H9 (cell line): ENCODE measurements around the gene CBX1. TPM values are rescaled to one million over a fixed set of nuclear protein-coding genes. Genes with fewer than 3 reads are reported as not detected.

Source experiments
- DNase-seq: peaks from one replicate; pipeline ENCODE4 v3.0.0-alpha.2; 2017
- H2AFZ ChIP-seq: one replicate; pipeline ENCODE4 v1.6.1; 2013; ENCODE audit warnings: mild to moderate bottlenecking, low read length, control low read depth, moderate library complexity
- H2AK5ac ChIP-seq: 2 replicates; pipeline ENCODE4 v1.6.1; 2013; ENCODE audit warnings: low read length, control low read depth, mixed read lengths; ENCODE audit not compliant: insufficient read length
- H2BK120ac ChIP-seq: one replicate; pipeline ENCODE4 v1.6.1; 2013; ENCODE audit warnings: low read depth, mild to moderate bottlenecking, low read length, control low read depth, inconsistent platforms; ENCODE audit not compliant: poor library complexity, severe bottlenecking
- H2BK12ac ChIP-seq: 2 replicates; pipeline ENCODE4 v1.6.1; 2013; ENCODE audit warnings: low read length, control low read depth, mixed read lengths, low read depth; ENCODE audit not compliant: insufficient read length
- H2BK15ac ChIP-seq: 2 replicates; pipeline ENCODE4 v1.6.1; 2013; ENCODE audit warnings: low read depth, low read length, control low read depth
- H2BK20ac ChIP-seq: one replicate; pipeline ENCODE4 v1.6.1; 2013; ENCODE audit warnings: low read depth, mild to moderate bottlenecking, low read length, control low read depth, inconsistent platforms; ENCODE audit not compliant: poor library complexity, severe bottlenecking
- H2BK5ac ChIP-seq: 2 replicates; pipeline ENCODE4 v1.6.1; 2013; ENCODE audit warnings: low read length, control low read depth, mixed read lengths; ENCODE audit not compliant: insufficient read length
- H3K14ac ChIP-seq: 2 replicates; pipeline ENCODE4 v1.6.1; 2013; ENCODE audit warnings: low read length, control low read depth; ENCODE audit not compliant: insufficient read depth
- H3K18ac ChIP-seq: 2 replicates; pipeline ENCODE4 v1.6.1; 2013; ENCODE audit warnings: low read depth, mild to moderate bottlenecking, mixed read lengths, low read length, control low read depth; ENCODE audit not compliant: insufficient read length
- H3K23ac ChIP-seq: 2 replicates; pipeline ENCODE4 v1.6.1; 2013; ENCODE audit warnings: low read length, control low read depth, mixed read lengths, low read depth; ENCODE audit not compliant: insufficient read length
- H3K23me2 ChIP-seq: 2 replicates; pipeline ENCODE4 v1.6.1; 2013; ENCODE audit warnings: low read depth, mild to moderate bottlenecking, mixed read lengths, low read length, control low read depth; ENCODE audit not compliant: insufficient read length, poor library complexity, severe bottlenecking
- H3K27ac ChIP-seq: 2 replicates; pipeline ENCODE4 v1.5.1; 2013; ENCODE audit warnings: low read length, control low read depth, mixed read lengths, low read depth; ENCODE audit not compliant: insufficient read length
- H3K27me3 ChIP-seq: 2 replicates; pipeline ENCODE4 v1.6.1; 2013; ENCODE audit warnings: low read length, control low read depth, inconsistent platforms; ENCODE audit not compliant: insufficient read depth
- H3K4ac ChIP-seq: 2 replicates; pipeline ENCODE4 v1.6.1; 2013; ENCODE audit warnings: low read depth, mild to moderate bottlenecking, control low read depth, inconsistent platforms, low read length, moderate library complexity
- H3K4me1 ChIP-seq: 2 replicates; pipeline ENCODE4 v1.6.1; 2013; ENCODE audit warnings: low read length, control low read depth, inconsistent platforms; ENCODE audit not compliant: insufficient read depth
- H3K4me2 ChIP-seq: 2 replicates; pipeline ENCODE4 v1.6.1; 2013; ENCODE audit warnings: low read length, control low read depth, mixed read lengths; ENCODE audit not compliant: insufficient read length, insufficient read depth
- H3K56ac ChIP-seq: 2 replicates; pipeline ENCODE4 v1.6.1; 2013; ENCODE audit warnings: low read depth, mild to moderate bottlenecking, mixed read lengths, low read length, control low read depth; ENCODE audit not compliant: insufficient read length
- H3K79me1 ChIP-seq: 2 replicates; pipeline ENCODE4 v1.6.1; 2013; ENCODE audit warnings: low read depth, mild to moderate bottlenecking, moderate library complexity, low read length, control low read depth, inconsistent platforms; ENCODE audit not compliant: insufficient read depth, poor library complexity, severe bottlenecking
- H3K79me2 ChIP-seq: 2 replicates; pipeline ENCODE4 v1.6.1; 2013; ENCODE audit warnings: low read length, control low read depth, inconsistent platforms; ENCODE audit not compliant: insufficient read depth
- H3K9ac ChIP-seq: 2 replicates; pipeline ENCODE4 v1.6.1; 2013; ENCODE audit warnings: low read length, control low read depth, mixed read lengths; ENCODE audit not compliant: insufficient read length; ENCODE audit errors: extremely low read depth
- H3K9me3 ChIP-seq: one replicate; pipeline ENCODE4 v1.6.1; 2013; ENCODE audit warnings: low read depth, low read length, inconsistent platforms; ENCODE audit not compliant: control insufficient read depth
- H3T11ph ChIP-seq: one replicate; pipeline ENCODE4 v1.6.1; 2013; ENCODE audit warnings: mild to moderate bottlenecking, low read length, control low read depth, inconsistent platforms
- H4K20me1 ChIP-seq: one replicate; pipeline ENCODE4 v1.6.1; 2013; ENCODE audit not compliant: control insufficient read depth, insufficient read length, insufficient read depth
- H4K5ac ChIP-seq: 2 replicates; pipeline ENCODE4 v1.6.1; 2013; ENCODE audit warnings: low read depth, mild to moderate bottlenecking, mixed read lengths, low read length, control low read depth; ENCODE audit not compliant: insufficient read length
- H4K8ac ChIP-seq: replicated peaks from 2 replicates; pipeline ENCODE4 v1.6.1; 2013; ENCODE audit warnings: low read length, control low read depth, mixed read lengths, low read depth; ENCODE audit not compliant: insufficient read length
- H4K91ac ChIP-seq: 2 replicates; pipeline ENCODE4 v1.6.1; 2013; ENCODE audit warnings: low read depth, mild to moderate bottlenecking, moderate library complexity, mixed read lengths, low read length, control low read depth; ENCODE audit not compliant: insufficient read length
- H3K27ac Mint-ChIP-seq, 3 experiments: 2 replicates in 2 of 3; 3 replicates in 1 of 3; pipeline ENCODE4 v1.8.0; 2020 to 2021; ENCODE audit warnings: mixed read lengths in 3 of 3, mild to moderate bottlenecking in 1 of 3, moderate library complexity in 1 of 3
- H3K27me3 Mint-ChIP-seq: 2 replicates; pipeline ENCODE4 v1.8.0; 2021; ENCODE audit warnings: low read depth, mild to moderate bottlenecking, moderate library complexity, mixed read lengths
- H3K36me3 Mint-ChIP-seq, 3 experiments: 2 replicates in 2 of 3; 3 replicates in 1 of 3; pipeline ENCODE4 v1.8.0; 2020 to 2021; ENCODE audit warnings: low read depth in 3 of 3, mixed read lengths in 3 of 3; ENCODE audit not compliant: insufficient read depth in 1 of 3
- H3K4me1 Mint-ChIP-seq, 2 experiments: 2 replicates each; pipeline ENCODE4 v1.8.0; 2020; ENCODE audit warnings: mixed read lengths in 2 of 2
- H3K4me3 Mint-ChIP-seq, 2 experiments: 2 replicates in 1 of 2; 3 replicates in 1 of 2; pipeline ENCODE4 v1.8.0; 2020 to 2021; ENCODE audit warnings: mild to moderate bottlenecking in 2 of 2, mixed read lengths in 2 of 2, moderate library complexity in 1 of 2
- H3K9me3 Mint-ChIP-seq, 2 experiments: 2 replicates in 1 of 2; 3 replicates in 1 of 2; pipeline ENCODE4 v1.8.0; 2020; ENCODE audit warnings: mild to moderate bottlenecking in 2 of 2, mixed read lengths in 2 of 2, moderate library complexity in 1 of 2
- CTCF ChIP-seq: fragments of 200-600 bp; sonication (generic); conservative IDR thresholded peaks from 3 replicates; pipeline ENCODE4 v1.8.0; 2021; ENCODE audit warnings: antibody characterized with exemption, mild to moderate bottlenecking
- WGBS: extraction: QIAGEN DNeasy Blood & Tissue Kit; methylation state at CpG from one replicate; pipeline ENCODE4 v1.1.7; 2013; ENCODE audit warnings: missing lambda C conversion rate, low lambda C conversion rate, mixed read lengths; ENCODE audit not compliant: insufficient read length; ENCODE audit errors: extremely low coverage; 5-methylcytosine and 5-hydroxymethylcytosine counted together
- total RNA-seq: library from RNA; stranded (reverse); gene quantifications from 2 replicates; pipeline ENCODE4 v1.2.1, GENCODE V29; 2021

The CBX1 gene
- total RNA-seq, 1 experiment from 2014 or later: 155 TPM

DNA sequence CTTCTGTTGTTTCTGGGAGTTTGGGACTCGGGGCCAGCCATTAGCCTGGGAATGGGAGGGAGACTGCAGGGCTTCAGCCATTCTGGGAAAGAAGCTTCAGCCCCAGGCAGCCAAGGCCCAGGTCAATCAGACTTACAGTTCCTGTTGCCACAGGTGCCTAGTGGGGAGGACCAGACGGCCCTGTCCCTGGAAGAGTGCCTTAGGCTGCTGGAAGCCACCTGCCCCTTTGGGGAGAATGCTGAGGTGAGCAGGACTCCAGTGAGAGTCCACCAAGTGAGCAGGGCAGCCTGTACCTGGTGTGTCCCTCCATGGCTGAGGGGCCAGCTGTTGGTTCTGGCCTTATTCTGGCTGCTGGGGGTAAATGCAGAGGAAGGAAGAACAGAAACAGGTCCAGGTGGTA lies 44.4 kb downstream of the CBX1 start:
- no peaks in the 10 kb centered on the region; a peak in 2 of 5 replicates for H3K9me3 Mint-ChIP-seq
- no peaks in the 10 kb centered on the region for H3K27me3 ChIP-seq
- H2AFZ ChIP-seq: no peak overlapping the region
- H3K27ac ChIP-seq: no peak overlapping the region
- peak overlapping the region; percentile 24 for H2BK5ac ChIP-seq
- no peak overlapping the region for H3T11ph ChIP-seq
- H3K23ac ChIP-seq: no peak overlapping the region
- no peaks in the 10 kb centered on the region for H3K9me3 ChIP-seq
- no peak overlapping the region for H2BK20ac ChIP-seq
- peaks cover 4% of the 10 kb centered on the region for H3K79me1 ChIP-seq
- H3K18ac ChIP-seq: no peak overlapping the region
- H3K4me1 ChIP-seq: peaks cover 18% of the 10 kb centered on the region; the same call in 1 of the 2 replicates
- H3K23me2 ChIP-seq: peaks cover 8% of the 10 kb centered on the region
- TF ChIP-seq CTCF: no peak
- H2AK5ac ChIP-seq: no peak overlapping the region
- peak overlapping the region in 1 of 2 experiments; percentile 94; a peak in 2 of 5 replicates for H3K4me3 Mint-ChIP-seq
- no peak for DNase-seq
- H4K5ac ChIP-seq: no peak overlapping the region
- H3K4me1 Mint-ChIP-seq: peaks cover 53 to 67% of the 10 kb centered on the region in 2 experiments
- no peak overlapping the region for H3K4me2 ChIP-seq
- H3K9ac ChIP-seq: no peak overlapping the region
- peak overlapping the region; percentile 19; the same call in 1 of the 2 replicates for H3K14ac ChIP-seq
- H3K36me3 Mint-ChIP-seq: peaks cover 71 to 79% (median 72%) of the 10 kb centered on the region in 3 experiments
- H3K4ac ChIP-seq: no peak overlapping the region; the same call in 1 of the 2 replicates
- H3K56ac ChIP-seq: no peak overlapping the region
- H3K79me2 ChIP-seq: peaks cover 10% of the 10 kb centered on the region; the same call in 1 of the 2 replicates
- WGBS: no CpG with 5 or more reads among the region's 2 CpGs
- H3K27ac Mint-ChIP-seq: peak overlapping the region; percentile 99 to 100 (median 99)
- no peak overlapping the region for H2BK15ac ChIP-seq
- H4K20me1 ChIP-seq: no peaks in the 10 kb centered on the region
- no peak overlapping the region for H2BK120ac ChIP-seq
- no peaks in the 10 kb centered on the region; the same call in 1 of the 2 replicates for H3K27me3 Mint-ChIP-seq
- H4K91ac ChIP-seq: peak overlapping the region; percentile 30
- no peak overlapping the region for H2BK12ac ChIP-seq
- no peak overlapping the region for H4K8ac ChIP-seq
